ENCODE results near the gene CIB4.

GRCh38 chr2:26585966-26586365 is 55.2 kb downstream of the CIB4 start:
- TF ChIP-seq, protein P1, sequence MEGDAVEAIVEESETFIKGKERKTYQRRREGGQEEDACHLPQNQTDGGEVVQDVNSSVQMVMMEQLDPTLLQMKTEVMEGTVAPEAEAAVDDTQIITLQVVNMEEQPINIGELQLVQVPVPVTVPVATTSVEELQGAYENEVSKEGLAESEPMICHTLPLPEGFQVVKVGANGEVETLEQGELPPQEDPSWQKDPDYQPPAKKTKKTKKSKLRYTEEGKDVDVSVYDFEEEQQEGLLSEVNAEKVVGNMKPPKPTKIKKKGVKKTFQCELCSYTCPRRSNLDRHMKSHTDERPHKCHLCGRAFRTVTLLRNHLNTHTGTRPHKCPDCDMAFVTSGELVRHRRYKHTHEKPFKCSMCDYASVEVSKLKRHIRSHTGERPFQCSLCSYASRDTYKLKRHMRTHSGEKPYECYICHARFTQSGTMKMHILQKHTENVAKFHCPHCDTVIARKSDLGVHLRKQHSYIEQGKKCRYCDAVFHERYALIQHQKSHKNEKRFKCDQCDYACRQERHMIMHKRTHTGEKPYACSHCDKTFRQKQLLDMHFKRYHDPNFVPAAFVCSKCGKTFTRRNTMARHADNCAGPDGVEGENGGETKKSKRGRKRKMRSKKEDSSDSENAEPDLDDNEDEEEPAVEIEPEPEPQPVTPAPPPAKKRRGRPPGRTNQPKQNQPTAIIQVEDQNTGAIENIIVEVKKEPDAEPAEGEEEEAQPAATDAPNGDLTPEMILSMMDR (IDR thresholded peaks at IDR 0.05) = no peak
- TF ChIP-seq POLR2A (IDR thresholded peaks at IDR 0.05) = no peak
